ENCODE results near the gene COQ4.

COQ4 gene

DNA sequence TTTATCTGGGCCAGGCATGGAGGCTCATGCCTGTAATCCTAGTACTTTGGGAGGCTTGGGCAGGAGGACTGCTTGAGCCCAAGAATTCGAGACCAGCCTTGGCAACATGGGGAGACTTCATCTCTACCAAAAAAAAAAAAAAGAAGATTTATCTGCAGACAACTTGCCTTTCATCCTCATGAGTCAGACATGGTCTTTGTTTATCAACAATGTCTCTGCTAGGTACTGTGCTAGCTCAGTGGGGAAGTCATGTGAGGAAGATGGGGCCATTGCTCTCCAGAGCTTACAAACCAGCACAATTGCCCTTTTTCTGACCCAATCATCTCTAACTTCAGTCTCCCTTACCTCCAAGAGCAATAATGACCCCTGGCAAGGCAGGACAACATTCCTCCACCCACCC, 50.1 kb downstream of the COQ4 start:
- DNase-seq (ENCODE audit: low read depth): no peak

GRCh38 chr9:128374221-128374675, 51.6 kb downstream of the COQ4 start:
- DNase-seq (ENCODE audit: low read depth): no peak

- DNase-seq (ENCODE audit: low read depth): no peak
Observed at GRCh38 chr9:128375865-128376264, 53.2 kb downstream of the COQ4 start.

GRCh38 chr9:128382261-128382660, 59.6 kb downstream of the COQ4 start:
- DNase-seq (ENCODE audit: low read depth): no peak

- DNase-seq (ENCODE audit: low read depth): no peak
Observed at GRCh38 chr9:128383007-128383753, 60.5 kb downstream of the COQ4 start.
